HCT116 (cell line): ENCODE data around the gene FGF21.

Experiments used
- EZH2 ChIP-seq: fragments of 200-600 bp; sonication (generic); IDR thresholded peaks from 2 replicates; pipeline ENCODE4 v1.6.1; 2017; ENCODE audit warnings: antibody characterized with exemption, mixed run types
- POLR2AphosphoS5 ChIP-seq: IDR thresholded peaks from 2 replicates; pipeline ENCODE4 v1.6.1; 2011; ENCODE audit warnings: mild to moderate bottlenecking, low read depth, low read length, moderate library complexity
- RAD21 ChIP-seq: IDR thresholded peaks from 2 replicates; pipeline ENCODE4 v1.6.1; 2012; ENCODE audit warnings: low read depth, mild to moderate bottlenecking
- SRF ChIP-seq: IDR thresholded peaks from 2 replicates; pipeline ENCODE4 v1.6.1; 2012; ENCODE audit warnings: low read depth
- TF ChIP-seq, protein P1 (sequence below), 3 experiments: fragments of 200-600 bp in 1 of 3; sonication (generic) in 1 of 3; IDR thresholded peaks in 2 of 3; conservative IDR thresholded peaks in 1 of 3; 2 replicates each; pipeline ENCODE4 v1.5.1; 2012 to 2017; ENCODE audit warnings: low read depth in 2 of 3, low read length in 2 of 3, antibody characterized with exemption in 1 of 3, borderline replicate concordance in 1 of 3, control low read depth in 1 of 3, mild to moderate bottlenecking in 1 of 3, mixed read lengths in 1 of 3, mixed run types in 1 of 3, moderate library complexity in 1 of 3; ENCODE audit not compliant: insufficient read depth in 1 of 3

DNA sequence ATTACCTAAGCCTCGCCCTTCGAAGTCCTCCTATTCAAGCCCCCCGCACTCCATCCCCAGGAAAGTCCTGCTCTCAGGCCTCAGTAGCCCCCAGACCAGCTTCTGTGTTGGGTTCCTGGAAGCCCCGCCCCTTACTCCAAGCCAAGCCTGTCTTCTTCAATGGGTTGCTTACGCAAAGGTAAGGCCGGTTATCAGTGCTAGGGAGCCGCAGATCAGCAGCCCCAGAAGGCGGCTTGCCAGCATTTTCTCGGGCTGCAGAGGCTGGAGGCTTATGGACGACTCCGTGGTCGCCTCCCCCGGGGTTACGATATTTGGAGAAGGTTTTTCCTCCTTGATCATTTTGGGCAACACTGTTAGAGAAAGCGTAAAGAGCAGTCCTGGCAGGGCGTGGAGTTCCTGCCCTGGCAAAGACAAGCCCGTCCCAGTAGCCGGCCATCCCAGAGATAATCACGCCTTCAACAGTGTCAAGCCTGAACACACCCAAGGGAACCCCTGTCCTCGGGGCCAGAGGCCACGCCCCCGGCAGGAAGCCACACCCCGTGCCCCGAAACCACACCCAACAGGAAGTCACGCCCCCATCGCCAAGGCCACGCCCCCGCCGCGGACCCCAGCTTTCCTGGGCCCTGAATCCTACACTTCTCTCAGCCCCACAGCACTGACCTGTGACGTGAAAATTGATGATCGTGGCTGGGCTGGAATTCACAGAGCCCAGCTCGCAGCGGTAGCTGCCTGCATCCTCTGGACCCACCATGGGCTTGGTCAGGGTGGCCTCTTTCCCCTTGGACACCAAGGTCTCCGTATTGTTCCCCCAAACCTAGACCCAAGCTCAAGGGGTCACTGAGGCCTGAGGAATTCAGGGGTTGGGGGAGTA, 14.0 kb upstream of the FGF21 start:
- TF ChIP-seq, protein P1, sequence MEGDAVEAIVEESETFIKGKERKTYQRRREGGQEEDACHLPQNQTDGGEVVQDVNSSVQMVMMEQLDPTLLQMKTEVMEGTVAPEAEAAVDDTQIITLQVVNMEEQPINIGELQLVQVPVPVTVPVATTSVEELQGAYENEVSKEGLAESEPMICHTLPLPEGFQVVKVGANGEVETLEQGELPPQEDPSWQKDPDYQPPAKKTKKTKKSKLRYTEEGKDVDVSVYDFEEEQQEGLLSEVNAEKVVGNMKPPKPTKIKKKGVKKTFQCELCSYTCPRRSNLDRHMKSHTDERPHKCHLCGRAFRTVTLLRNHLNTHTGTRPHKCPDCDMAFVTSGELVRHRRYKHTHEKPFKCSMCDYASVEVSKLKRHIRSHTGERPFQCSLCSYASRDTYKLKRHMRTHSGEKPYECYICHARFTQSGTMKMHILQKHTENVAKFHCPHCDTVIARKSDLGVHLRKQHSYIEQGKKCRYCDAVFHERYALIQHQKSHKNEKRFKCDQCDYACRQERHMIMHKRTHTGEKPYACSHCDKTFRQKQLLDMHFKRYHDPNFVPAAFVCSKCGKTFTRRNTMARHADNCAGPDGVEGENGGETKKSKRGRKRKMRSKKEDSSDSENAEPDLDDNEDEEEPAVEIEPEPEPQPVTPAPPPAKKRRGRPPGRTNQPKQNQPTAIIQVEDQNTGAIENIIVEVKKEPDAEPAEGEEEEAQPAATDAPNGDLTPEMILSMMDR (IDR thresholded peaks at IDR 0.05 in 2 of 3, conservative IDR thresholded peaks at IDR 0.05 in 1 of 3; ENCODE audit: borderline replicate concordance in 1 of 3, insufficient read depth in 1 of 3, low read depth in 2 of 3, low read length in 2 of 3): no peak
- no peak for TF ChIP-seq SRF
- no peak for TF ChIP-seq RAD21
- 0 out of 2 replicates have a peak, but pooled peaks have one; percentile 39 for TF ChIP-seq POLR2AphosphoS5
- TF ChIP-seq EZH2: no peak
